Activated naive CD4-positive, alpha-beta T cell treated with anti-CD3 and anti-CD28 coated beads, Interleukin-2, amount 10 ng/mL, durations not matched to agents 7 days and 5 days (primary cell): ENCODE data around the gene IFI27L1.

Experiments used
- CTCF ChIA-PET: fragments of 350-600 bp; sonication (Branson Sonifier 250); formaldehyde crosslinking; loops from one replicate; lab custom pipeline; 2021; ENCODE audit warnings: antibody characterized with exemption; lab: Charles Lee
- DNase-seq: peaks from one replicate; pipeline ENCODE4 v3.0.0-alpha.2; 2020
- H3K27ac Mint-ChIP-seq: one replicate; pipeline ENCODE4 v1.8.0; 2021; ENCODE audit warnings: mild to moderate bottlenecking, moderate library complexity, mixed read lengths
- H3K27me3 Mint-ChIP-seq: one replicate; pipeline ENCODE4 v1.8.0; 2021; ENCODE audit warnings: mild to moderate bottlenecking, mixed read lengths
- H3K36me3 Mint-ChIP-seq: one replicate; pipeline ENCODE4 v1.8.0; 2021; ENCODE audit warnings: mixed read lengths
- H3K4me1 Mint-ChIP-seq: one replicate; pipeline ENCODE4 v1.8.0; 2021; ENCODE audit warnings: mixed read lengths
- H3K4me3 Mint-ChIP-seq: one replicate; pipeline ENCODE4 v1.8.0; 2021; ENCODE audit warnings: mild to moderate bottlenecking, moderate library complexity, mixed read lengths
- H3K9me3 Mint-ChIP-seq: one replicate; pipeline ENCODE4 v1.8.0; 2021; ENCODE audit warnings: mixed read lengths

The IFI27L1 gene

DNA sequence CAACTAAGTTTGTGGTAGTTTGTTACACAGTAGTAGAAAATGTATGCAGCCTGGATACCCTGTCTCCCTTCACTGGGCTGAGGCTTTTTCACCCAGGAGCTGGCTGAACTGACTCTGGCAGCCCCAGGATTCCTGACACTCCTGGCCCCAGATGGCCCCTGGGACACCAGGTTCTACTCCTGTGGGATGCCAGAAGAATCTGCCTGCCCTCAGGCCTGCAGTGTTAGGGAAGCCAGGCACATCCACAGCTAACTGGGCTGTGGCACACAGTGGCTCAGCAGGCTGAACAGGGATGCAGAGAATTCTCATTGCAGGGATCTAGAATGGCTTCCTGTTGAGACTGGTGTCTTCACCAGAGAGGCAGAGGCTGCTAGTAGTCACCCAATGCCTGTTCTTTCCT, 38.0 kb downstream of the IFI27L1 start:
- H3K4me3 Mint-ChIP-seq = no peak overlapping the region
- H3K9me3 Mint-ChIP-seq = peaks cover 11% of the 10 kb centered on the region
- CTCF ChIA-PET = no interaction called here

DNA sequence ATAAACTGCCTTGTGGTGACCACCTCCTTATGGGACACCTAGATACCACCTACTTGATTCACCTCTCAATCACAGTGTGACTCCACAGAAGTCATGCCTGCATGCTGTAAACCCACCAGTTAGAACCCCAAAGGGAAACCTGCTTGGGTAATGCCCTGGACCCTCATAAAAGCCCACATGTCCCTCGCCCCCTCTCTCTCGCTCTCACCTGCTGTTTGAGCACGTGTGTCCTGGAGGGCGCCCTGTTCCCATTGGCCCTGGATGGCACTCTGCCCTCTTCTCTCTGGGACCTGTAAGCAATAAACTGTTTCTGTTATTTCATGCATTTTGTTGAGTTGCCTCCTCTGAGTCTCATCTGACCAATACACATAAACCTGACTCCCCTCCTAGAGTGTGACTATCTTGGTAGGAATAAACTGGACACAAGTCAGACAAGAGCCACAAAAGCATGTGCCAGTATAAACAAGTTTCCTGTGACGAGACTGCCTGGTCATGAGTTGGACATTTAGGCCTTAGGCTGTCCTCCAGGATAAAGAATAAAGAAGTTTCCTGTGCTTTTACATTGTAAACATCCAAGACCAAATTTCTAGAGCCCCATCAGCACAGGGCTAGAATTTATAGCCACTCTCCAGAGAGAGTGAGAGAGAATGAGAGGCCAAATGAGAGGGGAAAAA, 39.7 kb downstream of the IFI27L1 start:
- Mint-ChIP-seq H3K4me3 (no peak overlapping the region), H3K9me3 (peaks cover 11% of the 10 kb centered on the region), H3K27ac (no peak overlapping the region), H3K4me1 (no peaks in the 10 kb centered on the region), H3K27me3 (peaks cover 49% of the 10 kb centered on the region), H3K36me3 (no peaks in the 10 kb centered on the region)
- no peak for DNase-seq
- CTCF ChIA-PET = interaction anchor here (1.0 kb wide), 1 partner anchor 85 kb away, joined by 3 read pairs; no protein-coding TSS in a partner anchor

More for the DNA sequence above, 38.0 kb downstream of the IFI27L1 start:
- Mint-ChIP-seq H3K36me3 (no peaks in the 10 kb centered on the region), H3K27me3 (peaks cover 63% of the 10 kb centered on the region), H3K4me1 (peaks cover 11% of the 10 kb centered on the region), H3K27ac (no peak overlapping the region)
- no peak for DNase-seq

DNA sequence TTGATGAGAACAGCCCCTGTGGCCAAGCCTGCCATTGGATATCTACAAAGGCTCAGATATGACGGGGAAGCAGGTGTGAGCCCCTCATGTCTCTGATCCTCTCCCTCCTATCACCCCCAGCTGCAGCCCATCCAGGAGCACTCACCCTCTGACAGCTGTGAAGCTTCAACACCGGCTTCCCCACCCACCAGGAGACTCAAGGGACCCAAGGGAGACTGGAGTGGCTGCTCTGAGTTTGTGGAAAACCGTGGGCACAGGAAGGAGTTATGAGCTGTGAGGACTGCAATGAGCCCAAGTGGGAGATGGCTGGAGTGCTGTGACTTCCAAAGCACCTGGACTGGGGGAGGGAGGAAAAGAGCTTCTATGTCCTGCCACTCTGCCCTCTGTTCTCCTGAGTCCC, 40.4 kb downstream of the IFI27L1 start:
- no peak overlapping the region for H3K4me3 Mint-ChIP-seq
- no peaks in the 10 kb centered on the region for H3K4me1 Mint-ChIP-seq
- no peak for DNase-seq
- peaks cover 11% of the 10 kb centered on the region for H3K9me3 Mint-ChIP-seq
- H3K27ac Mint-ChIP-seq = no peak overlapping the region
- CTCF ChIA-PET = interaction anchor here (0.9 to 1.0 kb wide), 2 partner anchors 11 to 36 kb away, joined by 3 read pairs; no protein-coding TSS in a partner anchor
- H3K36me3 Mint-ChIP-seq = peaks cover 3% of the 10 kb centered on the region
- peaks cover 42% of the 10 kb centered on the region for H3K27me3 Mint-ChIP-seq

DNA sequence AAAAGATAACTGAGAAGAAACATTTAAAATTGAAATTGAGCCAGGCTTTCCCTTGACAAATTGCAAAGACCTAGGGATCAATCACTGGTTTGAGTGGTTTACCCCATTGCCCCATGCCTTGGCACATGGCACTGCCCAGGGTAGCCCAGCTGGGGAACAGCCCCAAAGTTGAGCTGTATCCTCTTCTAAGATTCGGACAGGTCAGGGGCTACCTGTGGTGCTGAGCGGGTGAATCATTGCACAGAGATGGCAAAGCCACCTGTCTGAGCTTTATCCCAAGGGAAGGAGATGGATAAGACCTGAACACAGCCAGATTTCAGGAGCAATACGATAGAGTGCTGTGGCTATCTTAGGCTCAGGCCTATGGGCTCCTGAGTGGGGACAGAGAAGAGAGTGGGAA, 41.3 kb downstream of the IFI27L1 start:
- CTCF ChIA-PET = interaction anchor here (1.0 kb wide), 1 partner anchor 10 kb away, joined by 3 read pairs; no protein-coding TSS in a partner anchor
- Mint-ChIP-seq H3K27me3 (peaks cover 34% of the 10 kb centered on the region), H3K27ac (no peak overlapping the region), H3K4me1 (no peaks in the 10 kb centered on the region), H3K4me3 (no peak overlapping the region), H3K36me3 (peaks cover 9% of the 10 kb centered on the region), H3K9me3 (peaks cover 11% of the 10 kb centered on the region)
- no peak for DNase-seq

DNA sequence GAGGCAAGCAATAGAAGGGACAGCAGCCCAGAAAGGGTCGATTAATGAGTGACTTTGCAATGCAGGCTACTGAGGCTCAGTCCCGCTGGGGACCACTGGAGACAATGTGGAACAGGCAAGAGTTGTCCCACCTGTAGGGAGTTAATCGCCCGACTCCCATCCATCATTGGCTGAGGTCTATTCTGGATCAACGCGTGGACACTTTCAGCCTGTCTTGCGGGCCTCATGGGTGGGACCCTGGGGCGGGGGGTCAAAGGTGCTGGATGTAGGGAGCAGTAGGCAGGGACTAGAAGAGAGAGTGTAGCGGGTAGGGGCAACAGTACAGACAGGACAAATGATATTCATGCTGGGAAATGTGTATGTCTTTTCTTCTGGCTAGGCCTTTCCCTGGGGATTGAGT, 42.2 kb downstream of the IFI27L1 start:
- Mint-ChIP-seq H3K27me3 (peaks cover 27% of the 10 kb centered on the region), H3K36me3 (peaks cover 10% of the 10 kb centered on the region), H3K4me1 (peaks cover 5% of the 10 kb centered on the region), H3K9me3 (peaks cover 11% of the 10 kb centered on the region), H3K4me3 (no peak overlapping the region), H3K27ac (no peak overlapping the region)
- DNase-seq = no peak
- CTCF ChIA-PET = interaction anchor here (1.3 kb wide), 1 partner anchor 13 kb away, joined by 5 read pairs; no protein-coding TSS in a partner anchor

DNA sequence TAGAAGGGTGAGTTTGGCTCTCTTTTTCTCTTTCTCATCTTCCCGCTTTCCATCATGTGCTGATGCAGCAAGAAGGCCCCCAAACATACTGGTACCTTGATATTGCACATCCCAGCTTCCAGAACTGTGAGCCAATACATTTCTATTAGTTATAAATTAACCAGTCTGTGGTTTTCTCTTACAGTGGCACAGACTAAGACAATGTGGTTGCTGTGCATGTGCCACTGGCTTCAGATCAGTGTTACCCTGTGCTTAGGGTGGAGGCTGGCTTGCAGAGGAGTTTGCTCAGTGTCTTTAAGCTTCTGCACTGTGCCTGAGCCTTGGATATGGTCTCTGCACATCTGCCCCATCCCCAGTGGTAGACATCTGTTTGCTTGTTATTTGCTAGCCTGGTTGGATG, 42.8 kb downstream of the IFI27L1 start:
- Mint-ChIP-seq H3K9me3 (peaks cover 11% of the 10 kb centered on the region), H3K27me3 (peaks cover 24% of the 10 kb centered on the region), H3K27ac (no peak overlapping the region), H3K36me3 (peaks cover 13% of the 10 kb centered on the region), H3K4me1 (peaks cover 10% of the 10 kb centered on the region), H3K4me3 (no peak overlapping the region)
- CTCF ChIA-PET = interaction anchor here (1.3 kb wide), 1 partner anchor 13 kb away, joined by 5 read pairs; no protein-coding TSS in a partner anchor
- no peak for DNase-seq

DNA sequence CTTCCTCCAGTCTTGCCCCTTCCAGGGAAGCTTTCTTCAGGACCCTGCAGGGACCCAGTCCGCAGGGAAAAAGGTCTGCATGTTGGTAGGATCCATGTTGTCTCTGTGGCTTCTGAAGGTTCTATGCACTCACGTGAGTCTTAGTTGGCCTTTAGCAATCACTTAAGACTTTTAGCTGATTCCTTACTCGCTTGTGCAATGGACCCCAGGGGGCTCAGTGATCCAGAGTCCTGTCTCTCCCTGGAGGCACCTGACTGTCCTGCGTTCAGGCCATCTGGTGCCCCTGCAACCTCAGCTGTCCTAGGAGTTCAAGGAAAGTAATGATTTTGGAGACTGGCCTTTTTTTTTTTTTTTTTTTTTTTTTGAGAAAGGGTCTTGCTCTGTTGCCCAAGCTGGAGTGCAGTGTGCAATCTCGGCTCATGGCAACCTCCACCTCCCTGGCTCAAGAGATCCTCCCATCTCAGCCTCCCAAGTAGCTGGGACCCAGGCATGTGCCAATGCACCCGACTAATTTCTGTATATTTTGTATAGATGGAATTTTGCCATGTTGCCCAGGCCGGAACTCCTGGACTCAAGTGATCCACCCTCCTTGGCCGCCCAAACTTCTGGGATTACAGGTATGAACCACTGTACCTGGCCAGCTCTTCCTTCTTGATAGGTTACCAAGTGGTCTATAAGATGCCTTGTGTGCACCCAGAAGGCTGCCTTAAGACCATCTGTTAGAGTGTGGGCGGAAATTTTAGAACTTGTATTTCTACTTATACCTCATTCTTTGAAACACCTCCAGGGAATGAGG, 43.7 kb downstream of the IFI27L1 start:
- Mint-ChIP-seq H3K27me3 (peaks cover 16% of the 10 kb centered on the region), H3K4me3 (no peak overlapping the region), H3K36me3 (peaks cover 15% of the 10 kb centered on the region), H3K4me1 (peaks cover 18% of the 10 kb centered on the region), H3K9me3 (peaks cover 6% of the 10 kb centered on the region), H3K27ac (no peak overlapping the region)
- CTCF ChIA-PET = interaction anchor here (1.2 to 1.3 kb wide), 2 partner anchors 12 to 96 kb away, joined by 3 to 5 read pairs; no protein-coding TSS in a partner anchor
- DNase-seq = no peak

DNA sequence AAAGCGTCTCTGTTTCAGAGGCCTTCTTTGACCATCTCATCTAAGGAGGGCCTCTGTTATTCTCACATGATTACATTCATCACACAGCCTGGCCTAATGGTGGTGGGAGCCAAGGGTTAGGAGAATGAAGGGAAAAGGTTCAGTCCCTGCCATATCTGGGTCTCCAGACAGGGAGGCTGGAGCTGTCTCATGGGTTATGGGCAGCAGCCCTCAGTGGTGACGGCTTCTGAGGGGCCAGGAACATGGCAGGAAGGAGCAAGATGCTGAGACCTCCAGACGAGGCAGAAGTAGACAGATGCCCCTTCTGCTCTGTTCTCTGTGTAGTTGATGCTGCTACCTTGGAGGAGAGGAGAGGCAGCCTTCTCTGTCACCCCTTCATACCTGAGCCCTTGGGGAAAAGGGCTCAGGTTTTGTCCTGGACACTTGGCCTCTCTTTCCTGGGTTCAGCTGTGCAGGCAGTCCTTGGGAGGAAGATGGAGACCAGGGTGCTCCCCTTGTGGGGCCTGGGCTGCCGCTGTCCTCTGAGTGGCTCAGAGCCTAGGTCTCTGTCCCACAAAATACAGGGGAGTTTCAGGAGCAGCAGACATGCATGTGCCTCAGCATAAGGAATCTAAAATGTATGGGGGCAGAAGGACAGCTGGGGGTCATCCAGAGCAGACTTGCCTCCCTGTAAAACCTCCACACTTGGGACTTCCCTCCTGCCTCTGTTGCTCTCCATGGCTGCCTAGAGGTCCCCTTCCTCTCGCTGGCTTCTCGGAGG, 44.7 kb downstream of the IFI27L1 start:
- Mint-ChIP-seq H3K4me1 (peaks cover 24% of the 10 kb centered on the region), H3K27ac (no peak overlapping the region), H3K36me3 (peaks cover 15% of the 10 kb centered on the region), H3K9me3 (peaks cover 3% of the 10 kb centered on the region), H3K4me3 (no peak overlapping the region), H3K27me3 (peaks cover 9% of the 10 kb centered on the region)
- no peak for DNase-seq
- CTCF ChIA-PET = interaction anchor here (1.2 kb wide), 1 partner anchor 97 kb away, joined by 3 read pairs; no protein-coding TSS in a partner anchor

DNA sequence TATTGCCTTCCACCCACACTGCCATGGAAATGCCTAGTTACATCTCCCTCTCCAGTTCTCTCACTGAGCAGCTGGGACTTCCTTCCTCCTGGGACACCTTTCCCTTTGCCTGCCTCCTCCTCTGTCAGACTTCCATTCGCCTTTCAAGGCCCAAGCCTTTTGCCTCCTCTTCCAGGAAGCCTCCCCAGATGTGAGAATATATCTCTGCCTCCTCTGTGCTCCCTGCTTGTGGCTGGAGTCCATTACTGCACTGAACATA, 45.2 kb downstream of the IFI27L1 start:
- H3K9me3 Mint-ChIP-seq = peaks cover 1% of the 10 kb centered on the region
- peaks cover 10% of the 10 kb centered on the region for H3K27me3 Mint-ChIP-seq
- no peak overlapping the region for H3K4me3 Mint-ChIP-seq
- peaks cover 24% of the 10 kb centered on the region for H3K4me1 Mint-ChIP-seq
- DNase-seq = no peak
- CTCF ChIA-PET = no interaction called here
- peaks cover 15% of the 10 kb centered on the region for H3K36me3 Mint-ChIP-seq
- no peak overlapping the region for H3K27ac Mint-ChIP-seq

DNA sequence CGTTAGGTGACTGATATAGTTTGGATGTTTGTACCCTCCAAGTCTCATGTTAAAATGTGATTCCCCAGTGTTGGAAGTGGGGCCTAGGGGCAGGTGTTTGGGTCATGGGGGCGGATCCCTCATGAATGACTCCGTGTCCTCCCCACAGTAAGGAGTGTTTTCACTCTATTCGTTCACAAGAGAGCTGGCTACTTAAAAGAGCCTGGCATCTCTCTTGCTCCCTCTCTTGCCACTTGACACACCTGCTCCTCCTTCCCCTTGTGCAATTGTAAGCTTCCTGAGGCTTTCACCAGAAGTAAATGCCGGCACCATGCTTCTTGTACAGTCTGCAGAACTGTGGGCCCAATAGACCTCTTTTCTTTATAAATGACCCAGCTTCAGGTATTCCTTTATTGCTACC, 45.7 kb downstream of the IFI27L1 start:
- Mint-ChIP-seq H3K36me3 (peaks cover 15% of the 10 kb centered on the region), H3K4me3 (no peak overlapping the region), H3K4me1 (peaks cover 24% of the 10 kb centered on the region), H3K27ac (no peak overlapping the region), H3K9me3 (peaks cover 1% of the 10 kb centered on the region), H3K27me3 (peaks cover 6% of the 10 kb centered on the region)
- CTCF ChIA-PET = interaction anchor here (0.8 kb wide), 1 partner anchor 91 kb away, joined by 4 read pairs; no protein-coding TSS in a partner anchor
- no peak for DNase-seq

DNA sequence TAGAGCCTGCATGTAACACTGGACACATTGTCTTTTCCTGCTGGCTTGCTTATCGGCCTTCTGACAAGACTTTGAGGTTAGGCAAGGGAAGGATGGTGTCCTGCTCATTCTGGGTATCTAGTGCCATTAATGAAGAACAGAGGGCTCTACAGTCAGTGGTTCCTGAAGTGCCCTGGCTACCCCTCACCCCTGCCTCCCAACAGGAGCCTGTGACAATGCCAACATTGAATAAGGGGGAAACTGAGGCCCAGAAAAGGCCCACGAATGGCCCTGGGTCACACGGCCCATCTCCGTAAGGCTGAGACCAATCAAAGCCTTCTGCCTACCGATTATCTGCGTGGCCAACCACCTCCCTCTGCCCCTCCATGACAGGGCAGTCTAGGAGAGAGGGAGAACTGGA, 46.2 kb downstream of the IFI27L1 start:
- Mint-ChIP-seq H3K9me3 (peaks cover 1% of the 10 kb centered on the region), H3K36me3 (peaks cover 15% of the 10 kb centered on the region), H3K4me1 (peaks cover 24% of the 10 kb centered on the region), H3K27ac (no peak overlapping the region), H3K27me3 (peaks cover 5% of the 10 kb centered on the region), H3K4me3 (no peak overlapping the region)
- CTCF ChIA-PET = interaction anchor here (0.8 to 2.4 kb wide), 3 partner anchors 10 to 91 kb away, joined by 4 to 7 read pairs (median 6); no protein-coding TSS in a partner anchor
- DNase-seq = no peak

DNA sequence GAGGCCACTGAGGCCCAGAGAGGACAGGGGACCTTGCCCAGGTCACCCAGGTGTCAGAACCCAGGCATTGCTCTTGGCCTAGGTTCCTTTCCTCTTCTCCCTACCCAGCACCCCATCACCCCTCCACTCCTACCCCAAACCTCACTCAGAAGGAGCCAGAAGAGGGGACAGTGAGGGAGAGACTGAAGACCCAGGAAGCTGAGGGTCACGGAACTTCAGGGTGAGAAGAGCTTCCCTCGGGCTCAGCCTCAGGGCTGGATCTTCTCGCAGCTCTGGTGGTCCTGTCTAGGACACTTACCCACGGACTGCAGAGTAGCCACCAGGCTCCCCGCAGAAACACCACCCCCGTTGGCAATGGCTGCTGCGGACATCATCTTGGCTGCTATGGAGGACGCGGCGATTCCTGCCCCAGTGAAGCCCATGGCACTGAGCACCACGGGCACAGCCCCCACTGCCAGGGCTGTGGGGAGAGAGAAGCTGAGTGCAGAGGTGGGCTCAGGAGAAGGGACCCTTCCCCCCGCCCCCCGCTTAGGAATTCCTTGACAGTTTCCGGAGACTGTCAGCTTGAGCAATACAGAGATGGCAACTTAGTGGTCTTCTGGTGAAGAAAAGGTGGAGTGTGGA, 47.2 kb downstream of the IFI27L1 start:
- DNase-seq = no peak
- Mint-ChIP-seq H3K36me3 (peaks cover 15% of the 10 kb centered on the region), H3K4me1 (peaks cover 24% of the 10 kb centered on the region), H3K4me3 (peak overlapping the region; percentile 85), H3K27ac (peak overlapping the region; percentile 88), H3K27me3 (peaks cover 9% of the 10 kb centered on the region), H3K9me3 (peaks cover 1% of the 10 kb centered on the region)
- CTCF ChIA-PET = interaction anchor here (0.8 to 5.9 kb wide), 9 partner anchors 9 to 190 kb away, joined by 3 to 66 read pairs (median 5); no protein-coding TSS in a partner anchor

DNA sequence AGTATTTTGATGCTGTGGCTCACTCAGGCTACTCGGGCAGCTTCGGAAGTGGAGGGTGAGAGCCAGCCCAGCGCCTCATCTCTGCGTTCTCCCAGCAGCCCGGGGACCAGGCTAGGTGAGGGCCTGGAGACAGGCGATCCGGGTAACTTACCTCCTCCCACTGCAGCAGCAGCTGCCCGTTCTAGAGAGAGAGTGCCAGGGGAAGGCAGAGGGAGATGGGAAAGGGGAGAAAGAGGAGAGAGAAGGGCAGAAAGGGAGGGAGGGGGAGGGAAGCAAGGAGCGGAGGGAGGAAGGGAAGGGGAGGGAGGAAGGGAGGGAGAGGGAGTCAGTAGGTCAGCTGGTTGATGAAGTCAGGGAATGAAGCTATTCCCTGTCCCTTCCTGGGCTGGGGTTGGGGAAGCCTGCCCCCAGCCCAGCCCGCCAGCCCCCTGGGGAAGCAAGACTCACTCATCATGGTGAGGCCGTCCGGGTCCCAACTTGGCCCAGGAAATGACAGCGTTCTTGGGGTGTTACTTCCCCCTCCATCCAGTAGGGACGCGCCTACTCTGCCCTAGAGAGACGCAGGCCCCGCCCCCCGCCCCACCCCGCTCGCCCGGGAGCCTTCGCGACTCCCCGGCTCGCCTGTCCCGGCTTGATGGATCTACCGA, 48.1 kb downstream of the IFI27L1 start, which contains the start of gene IFI27L2:
IFI27L2 (minus strand) TSS at position 494 of the 647 bp plus-strand sequence; CDS start at position 454, 40 bp downstream.
- H3K9me3 Mint-ChIP-seq = no peaks in the 10 kb centered on the region
- H3K27ac Mint-ChIP-seq = peak within 1 kb of the TSS; percentile 88
- peaks cover 24% of the 10 kb centered on the region for H3K4me1 Mint-ChIP-seq
- H3K27me3 Mint-ChIP-seq = peaks cover 11% of the 10 kb centered on the region
- CTCF ChIA-PET = interaction anchor here (0.8 to 5.9 kb wide), 13 partner anchors 8 to 191 kb away, joined by 3 to 66 read pairs (median 5); no protein-coding TSS in a partner anchor
- DNase-seq = peak; percentile 86
- peaks cover 15% of the 10 kb centered on the region for H3K36me3 Mint-ChIP-seq
- peak within 1 kb of the TSS; percentile 85 for H3K4me3 Mint-ChIP-seq
